ENCODE results near the gene EPHB2.
"Not testable (repeated sequence)": the region's sequence is repeated elsewhere in the genome, so short reads cannot be mapped to it uniquely, and the experiment has no call there.

EPHB2 gene

DNA sequence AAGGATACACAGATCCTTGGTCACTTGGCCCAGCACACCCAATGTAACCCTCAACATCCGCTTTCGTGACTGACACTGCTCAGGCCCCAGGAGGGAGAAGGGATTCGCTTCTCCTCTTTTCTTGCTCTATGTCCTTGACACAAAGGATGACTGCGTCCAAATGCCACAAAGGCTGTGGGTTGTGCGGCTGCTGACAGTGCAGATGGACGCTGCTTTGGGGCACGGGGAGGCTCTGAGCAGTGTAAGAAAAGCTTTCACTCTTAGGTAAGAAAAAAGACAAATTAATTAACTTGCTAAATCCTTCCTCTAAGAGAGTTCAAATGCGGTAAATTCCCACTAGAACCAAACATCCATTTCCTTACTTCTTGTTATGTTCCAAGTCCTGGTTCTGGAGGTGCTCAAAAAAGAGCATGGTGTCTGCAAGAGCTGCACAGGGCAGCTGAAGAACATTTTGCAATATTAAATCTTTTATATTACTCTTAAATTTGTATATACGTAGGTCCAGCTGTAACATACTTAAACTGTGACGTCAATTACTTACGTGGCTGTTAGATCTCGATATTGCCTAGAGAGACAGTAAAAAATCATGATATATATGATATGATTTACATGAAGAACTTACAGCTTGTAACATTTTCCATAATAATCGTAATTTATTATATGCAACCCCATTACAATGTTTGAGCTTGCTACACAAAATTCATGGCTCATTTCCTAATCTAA, 19.4 kb upstream of the EPHB2 start:
- no peak for DNase-seq

DNA sequence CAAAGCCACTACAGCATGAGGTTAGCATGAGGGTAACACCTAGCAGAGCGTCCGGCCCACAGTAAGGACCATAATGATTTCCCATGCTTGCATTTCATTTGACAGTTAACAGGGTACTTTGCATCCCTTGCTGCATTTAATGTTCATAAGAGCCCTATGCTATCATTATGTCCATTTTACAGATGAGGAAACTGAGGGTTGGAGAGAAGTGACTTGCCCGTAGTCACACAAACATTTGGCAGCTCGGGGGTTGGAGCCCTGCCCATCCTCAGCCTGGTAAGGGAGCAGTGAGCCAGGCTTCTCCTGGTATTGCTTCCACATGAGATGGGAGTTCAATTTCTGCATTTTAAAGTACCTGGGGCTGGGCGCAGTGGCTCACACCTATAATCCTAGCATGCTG, 16.5 kb upstream of the EPHB2 start:
- DNase-seq: no peak

DNA sequence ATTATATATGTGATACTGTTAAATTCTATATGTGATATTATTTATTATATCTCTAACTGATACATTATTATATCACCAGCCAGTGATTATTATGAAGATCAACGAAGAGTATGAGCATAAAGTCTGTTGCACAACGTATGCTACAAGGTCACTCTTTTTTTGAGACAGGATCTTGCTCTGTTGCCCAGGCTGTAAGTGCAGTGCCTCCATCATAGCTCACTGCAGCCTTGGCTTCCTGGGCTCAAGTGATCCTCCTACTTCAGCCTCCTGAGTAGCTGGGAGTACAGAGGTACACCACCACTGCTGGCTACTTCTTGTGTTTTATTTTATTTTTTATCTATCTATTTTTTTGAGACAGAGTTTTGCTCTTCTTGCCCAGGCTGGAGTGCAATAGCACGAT, 14.0 kb upstream of the EPHB2 start:
- DNase-seq: no peak

DNA sequence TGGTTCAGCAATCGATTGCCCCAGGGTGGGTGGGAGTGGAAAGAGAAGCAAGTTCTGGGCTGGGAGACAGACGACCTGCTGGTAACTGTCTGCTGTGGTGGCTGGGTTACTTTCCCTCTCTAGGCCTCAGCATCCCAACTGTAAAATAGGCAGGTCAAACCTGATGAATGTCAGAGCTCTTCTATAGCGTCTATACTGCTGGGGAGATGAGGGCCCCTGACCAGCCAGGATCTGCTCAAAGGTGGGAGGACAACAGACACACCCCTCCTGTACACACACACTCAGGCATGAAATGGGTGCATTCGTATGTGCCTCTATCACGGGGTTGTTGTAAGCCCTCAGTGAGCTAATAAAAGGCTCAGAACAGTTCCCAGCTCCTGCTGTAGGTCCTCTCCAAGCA, 12.7 kb upstream of the EPHB2 start:
- no peak for DNase-seq

DNA sequence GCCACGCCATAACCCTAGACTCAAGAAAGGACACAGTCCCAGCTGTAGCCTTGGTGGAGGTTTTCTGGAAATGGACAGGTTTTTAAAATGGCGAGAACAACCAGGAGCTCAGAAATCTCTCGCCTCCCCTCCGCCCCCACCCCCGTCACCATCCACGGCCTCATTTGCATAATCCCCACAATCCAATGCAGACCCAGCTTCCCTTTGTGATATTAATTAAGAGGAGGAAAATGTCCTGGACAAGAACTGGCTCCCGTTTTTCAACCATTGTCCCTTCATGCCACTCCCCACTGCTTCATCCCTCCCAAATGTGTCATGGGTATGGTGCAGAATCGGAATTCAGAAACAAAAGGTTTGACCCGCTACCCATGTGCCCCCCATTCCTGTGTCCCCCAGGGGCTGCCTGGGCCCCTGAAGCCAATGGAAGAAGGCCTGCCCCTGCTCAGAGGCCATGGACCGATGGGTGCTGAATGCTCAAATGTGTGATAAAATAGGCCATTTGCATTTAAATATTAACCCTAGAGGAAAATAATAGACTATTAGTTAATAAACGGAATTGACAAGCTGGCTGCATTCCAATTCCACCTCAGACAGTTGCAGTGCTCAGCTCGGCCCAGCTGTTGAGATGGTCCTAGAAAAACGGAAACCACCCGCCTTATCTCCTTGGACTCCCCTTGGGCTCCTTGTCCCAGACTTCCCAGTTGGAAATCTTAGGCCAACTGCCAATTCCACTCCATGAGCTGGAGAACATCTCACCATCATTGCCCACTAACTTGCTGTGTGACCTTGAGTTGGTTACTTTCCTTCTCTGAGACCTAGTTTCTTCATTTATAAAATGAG, 10.7 kb upstream of the EPHB2 start:
- no peak for DNase-seq

DNA sequence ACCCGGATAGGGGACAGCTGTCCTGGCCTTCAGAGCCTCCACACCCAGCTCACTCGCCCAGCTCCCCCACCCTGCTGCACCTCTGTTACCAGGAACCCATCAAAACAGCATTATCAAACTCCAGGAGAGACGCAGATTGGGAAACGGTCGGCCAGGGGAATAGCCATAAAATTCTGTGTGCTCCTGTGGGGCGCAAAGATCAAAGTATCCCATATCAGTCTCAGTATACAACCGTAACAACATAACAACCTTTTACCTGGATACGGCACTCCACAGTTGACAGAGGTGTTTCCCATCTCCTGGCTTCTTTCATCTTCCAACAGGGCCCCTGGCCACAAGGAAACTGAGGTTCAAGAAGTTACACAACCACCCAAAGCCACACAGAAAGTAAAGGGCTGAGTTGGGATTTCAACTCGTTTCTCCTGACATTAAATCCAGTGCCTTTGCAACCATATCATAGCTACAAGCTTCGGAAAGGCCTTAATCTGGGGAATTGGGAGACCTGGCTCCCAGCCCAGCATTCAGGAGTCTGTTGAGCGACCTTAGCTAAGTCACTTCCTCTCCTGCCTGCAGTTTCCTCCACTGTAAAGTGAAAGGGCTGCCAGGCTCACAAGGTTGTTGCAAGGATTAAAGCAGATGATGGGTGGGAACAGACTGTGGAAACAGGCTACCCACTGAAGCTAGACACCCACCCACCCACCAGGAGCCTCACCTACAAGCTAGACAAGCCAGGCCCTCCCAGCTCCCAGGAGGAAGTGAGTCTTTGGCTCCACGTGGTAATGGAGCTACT, 8.1 kb upstream of the EPHB2 start:
- no peak for DNase-seq

DNA sequence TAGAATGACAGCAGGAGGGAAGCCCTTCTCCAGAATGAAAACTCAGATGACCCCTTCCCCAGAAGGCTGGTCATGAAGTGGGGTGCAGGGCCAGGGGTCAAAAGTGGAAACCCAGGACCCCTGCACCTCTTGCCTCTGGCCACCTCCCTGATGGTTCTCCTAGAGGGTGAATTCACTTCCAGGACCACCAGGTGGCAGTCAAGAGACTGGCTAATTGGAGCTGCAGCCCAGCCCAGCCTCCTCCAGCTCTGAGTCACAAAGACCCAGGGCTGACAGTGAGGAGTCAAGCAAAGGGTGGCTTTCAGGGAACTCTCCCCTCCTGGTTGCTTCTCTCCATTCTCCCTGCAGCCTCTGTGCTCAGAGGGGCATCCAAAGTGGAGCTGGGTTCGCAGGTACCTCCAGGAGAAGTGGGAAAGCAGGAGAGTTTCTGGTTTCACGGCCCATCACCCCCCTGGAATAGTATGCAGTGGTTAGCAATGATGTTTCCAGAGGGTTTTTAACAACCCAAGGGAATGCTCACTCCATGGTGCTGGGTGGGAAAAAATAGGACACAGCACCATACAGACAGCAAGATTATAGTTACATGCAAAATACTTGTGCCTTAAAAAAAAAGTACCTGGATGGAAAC, 6.1 kb upstream of the EPHB2 start:
- DNase-seq: peak in 5 of 6 experiments; percentile 11 to 44 (median 38)

DNA sequence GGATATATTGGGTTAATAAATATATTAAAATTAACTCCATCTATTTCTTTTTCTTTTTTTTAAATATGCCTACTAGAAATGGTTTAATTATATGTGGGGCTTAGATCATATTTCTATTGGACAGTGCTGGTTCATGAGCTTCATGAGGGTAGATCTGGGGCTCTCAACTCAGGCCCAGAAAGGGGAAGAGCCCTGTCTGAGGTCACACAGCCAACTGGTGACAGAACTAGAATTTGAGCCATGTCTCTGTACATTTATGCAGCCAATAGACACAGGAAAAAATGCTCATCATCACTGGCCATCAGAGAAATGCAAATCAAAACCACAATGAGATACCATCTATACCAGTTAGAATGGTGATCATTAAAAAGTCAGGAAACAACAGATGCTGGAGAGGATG, 5.1 kb upstream of the EPHB2 start:
- DNase-seq: no peak

DNA sequence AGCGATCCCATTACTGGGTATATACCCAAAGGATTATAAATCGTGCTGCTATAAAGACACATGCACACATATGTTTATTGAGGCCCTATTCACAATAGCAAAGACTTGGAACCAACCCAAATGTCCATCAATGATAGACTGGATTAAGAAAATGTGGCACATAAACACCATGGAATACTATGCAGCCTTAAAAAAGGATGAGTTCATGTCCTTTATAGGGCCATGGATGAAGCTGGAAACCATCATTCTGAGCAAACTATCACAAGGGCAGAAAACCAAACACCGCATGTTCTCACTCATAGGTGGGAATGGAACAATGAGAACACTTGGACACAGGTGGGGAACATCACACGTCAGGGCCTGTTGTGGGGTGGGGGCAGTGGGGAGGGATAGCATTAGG, 4.5 kb upstream of the EPHB2 start:
- not testable (repeated sequence) for DNase-seq

DNA sequence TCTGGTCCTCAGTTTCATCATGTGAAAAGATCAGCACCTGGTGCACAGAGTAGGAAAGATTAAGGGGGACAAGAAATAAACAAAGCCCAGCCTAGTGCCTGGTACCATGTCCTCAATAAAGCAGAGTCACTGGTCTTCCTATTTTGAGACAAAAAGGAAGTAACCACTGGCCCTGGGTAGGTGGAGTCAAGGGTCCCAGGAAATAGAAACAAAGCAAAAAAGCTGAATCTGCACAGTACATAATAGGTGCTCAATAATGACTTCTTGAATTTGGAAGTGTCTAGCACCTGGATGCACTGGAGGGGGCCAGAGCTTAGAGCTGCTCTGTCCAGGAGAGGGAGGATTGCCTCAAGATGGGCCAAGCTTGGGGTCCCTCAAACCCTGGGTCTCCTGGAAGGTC, 1.9 kb upstream of the EPHB2 start:
- no peak for DNase-seq

DNA sequence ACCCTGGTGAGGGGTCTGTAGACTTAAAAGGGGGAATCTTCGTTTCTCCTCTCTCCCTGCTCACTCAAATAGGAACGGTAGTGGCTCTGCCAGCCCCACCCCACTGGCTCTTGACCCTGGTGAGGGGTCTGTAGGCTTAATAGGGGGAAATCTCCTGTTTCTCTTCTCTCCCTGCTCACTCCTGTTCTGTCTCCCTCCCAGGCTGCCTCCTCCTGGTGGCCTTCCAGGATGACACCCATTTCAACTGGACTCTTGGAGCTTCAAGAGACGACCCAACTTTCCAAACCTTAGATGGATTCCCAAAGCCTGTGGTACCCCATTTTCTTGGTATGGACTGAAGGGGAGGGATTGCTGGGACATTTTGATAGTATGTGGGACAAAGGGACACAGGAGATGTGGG, 1.4 kb upstream of the EPHB2 start:
- DNase-seq: no peak

DNA sequence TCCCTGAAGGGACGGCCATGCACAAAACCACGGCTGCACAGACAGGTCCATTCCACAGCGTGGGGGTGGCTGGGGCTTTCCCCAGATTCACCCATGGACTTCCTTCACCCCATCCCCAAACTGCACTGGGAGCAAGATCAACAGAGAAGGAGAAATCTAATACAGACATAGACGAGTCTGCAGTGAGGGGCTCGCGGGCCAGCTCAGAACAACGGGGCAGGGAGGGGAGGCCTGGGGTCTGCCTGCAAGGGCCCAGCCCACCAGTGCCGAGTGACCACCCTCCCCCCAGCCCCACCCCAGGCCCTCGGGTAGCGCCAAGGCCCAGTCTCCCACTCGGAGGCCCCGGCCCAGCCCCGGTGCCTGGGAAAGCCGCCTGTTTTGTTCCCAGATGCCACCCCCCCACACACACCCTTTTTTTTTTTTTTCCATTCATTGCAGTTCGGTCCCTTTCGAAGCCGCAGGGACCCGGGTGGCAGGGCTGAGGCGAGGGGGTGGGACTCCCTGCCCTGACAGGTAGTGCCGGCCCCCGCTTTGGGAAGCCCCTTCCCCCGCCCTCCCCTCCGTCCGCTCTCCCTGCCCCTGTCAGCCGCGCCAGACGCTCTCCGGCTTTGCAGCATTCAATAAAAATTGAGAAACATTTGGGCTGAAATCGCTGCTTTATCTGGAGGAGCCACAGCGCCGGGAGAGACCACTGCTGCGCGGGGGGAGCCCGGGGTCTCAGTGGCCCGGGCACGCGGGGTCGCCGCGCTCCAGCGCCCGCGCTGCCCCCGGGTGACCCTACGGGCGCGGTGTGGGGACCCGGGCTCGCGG, 543 bp upstream of the EPHB2 start:
- DNase-seq: peak in 3 of 6 experiments; percentile 4 to 16 (median 14)

DNA sequence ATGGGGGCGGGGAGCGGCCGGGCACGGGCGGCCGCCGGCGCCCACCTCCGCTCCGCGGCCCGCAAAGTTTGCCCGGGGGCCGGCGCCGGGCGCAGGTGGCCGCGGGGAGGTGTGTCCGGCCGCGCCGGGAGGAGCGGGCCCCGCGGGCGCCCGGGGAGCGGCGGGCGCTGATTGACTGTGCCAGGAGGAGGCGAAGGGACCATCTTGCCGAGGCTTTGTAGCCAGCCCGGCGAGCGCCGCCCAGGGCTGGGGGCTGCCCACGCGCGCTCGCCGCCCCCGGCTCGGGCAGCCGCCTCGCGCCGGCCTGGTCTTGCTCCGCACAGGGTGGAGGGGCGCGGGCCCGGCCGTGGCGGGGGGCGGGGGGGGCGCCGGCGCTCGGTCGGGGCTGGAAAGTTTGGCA, 432 bp downstream of the EPHB2 start:
- DNase-seq: no peak

DNA sequence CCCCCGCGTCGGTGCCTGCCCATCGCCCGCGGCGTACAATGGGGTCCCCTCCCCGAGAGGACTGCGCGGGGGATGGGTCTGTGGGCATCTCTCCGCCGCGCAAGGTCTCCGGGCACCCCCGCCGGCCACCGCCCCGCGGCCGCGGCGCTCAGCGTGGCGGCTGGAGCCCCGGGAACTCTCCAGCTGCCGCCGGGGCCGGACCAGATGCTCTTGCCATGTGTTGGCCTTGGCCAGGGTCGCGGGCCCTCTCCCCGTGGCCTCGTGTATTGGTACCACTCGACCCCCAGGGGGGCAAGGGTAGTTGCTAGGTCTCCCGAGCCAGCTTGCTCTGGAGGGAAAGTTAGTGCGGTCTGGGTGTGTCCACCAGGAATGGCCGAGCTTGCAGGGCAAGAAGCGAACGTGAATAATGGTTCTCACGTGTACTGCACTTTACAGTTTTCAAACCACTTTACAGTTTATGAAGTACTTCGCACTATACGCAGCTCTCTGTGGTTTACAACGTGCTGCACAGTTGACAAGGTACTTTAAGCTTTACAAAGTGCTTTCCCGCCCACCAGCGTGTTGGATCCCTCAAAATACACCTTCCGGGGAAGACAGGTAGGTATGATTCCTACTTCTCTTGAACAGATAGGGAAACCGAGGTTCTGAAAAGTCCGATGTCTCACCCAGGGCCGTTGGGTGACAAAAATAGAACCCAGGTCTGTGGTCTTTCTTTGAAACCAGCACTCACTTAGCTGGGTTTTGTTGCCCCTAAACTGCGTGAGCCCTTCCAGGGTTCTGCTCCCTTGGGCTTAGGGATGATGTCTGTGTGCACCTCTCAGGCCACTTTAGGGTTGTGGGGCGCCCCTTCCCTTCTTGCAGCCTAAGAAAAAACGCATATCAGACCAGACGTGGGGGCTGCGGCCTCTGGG, 1.2 kb downstream of the EPHB2 start:
- no peak for DNase-seq

DNA sequence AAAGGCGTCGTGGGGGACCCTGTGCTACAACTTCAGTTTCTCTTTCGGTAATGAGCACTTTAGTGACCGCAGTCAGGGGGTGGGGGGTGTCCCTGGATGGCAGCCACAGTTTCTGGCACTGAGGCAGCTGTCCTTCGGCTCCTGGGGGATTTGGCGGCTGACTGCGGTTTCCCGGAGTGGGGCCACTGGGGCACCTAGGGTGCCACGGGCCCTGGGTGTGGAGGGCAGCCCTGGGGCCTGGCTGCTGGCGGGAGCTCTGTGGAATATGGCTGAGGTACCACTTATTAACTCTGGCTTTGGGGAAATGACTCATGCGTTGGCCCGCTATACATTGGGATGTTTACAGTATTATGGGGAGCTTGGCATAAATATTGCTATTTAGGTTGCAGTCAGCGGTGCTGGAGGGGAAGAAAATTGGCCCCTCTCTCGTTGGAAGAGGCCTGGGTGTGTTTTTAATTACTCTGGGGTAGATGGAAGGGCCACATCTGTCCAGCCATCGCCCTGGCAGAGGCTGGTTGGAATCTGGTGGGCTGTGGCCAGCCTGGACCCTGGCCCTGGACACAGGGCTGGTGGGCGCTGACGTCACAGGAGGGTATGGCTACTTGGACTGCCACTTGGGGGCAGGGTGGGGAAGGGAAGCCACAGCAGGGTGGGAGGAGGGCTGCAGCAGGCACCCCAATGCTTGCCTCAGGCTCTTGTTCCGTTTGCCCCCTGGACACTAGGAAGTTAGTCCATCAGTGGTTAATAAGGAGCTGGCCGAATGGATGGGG, 2.0 kb downstream of the EPHB2 start:
- DNase-seq: no peak

DNA sequence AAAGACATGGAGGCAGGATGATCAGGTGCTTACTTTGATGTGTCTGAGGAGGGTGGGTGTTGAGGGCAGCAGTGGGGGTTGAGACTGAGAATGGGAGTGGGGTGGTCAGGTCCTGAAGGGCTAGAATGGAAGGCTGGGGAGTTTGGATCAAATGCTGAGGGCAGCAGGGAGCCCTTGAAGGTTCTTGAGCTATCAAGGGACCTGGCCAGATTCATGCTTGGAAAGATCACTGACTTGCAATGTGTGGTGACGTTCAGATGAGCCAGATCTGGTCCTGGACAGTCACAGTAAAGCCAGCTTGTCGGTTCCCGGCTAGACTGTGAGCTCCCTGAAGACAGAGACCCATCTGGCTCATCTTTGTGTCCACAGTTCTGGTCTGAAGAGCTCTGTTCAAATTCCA, 3.8 kb downstream of the EPHB2 start:
- DNase-seq: no peak

DNA sequence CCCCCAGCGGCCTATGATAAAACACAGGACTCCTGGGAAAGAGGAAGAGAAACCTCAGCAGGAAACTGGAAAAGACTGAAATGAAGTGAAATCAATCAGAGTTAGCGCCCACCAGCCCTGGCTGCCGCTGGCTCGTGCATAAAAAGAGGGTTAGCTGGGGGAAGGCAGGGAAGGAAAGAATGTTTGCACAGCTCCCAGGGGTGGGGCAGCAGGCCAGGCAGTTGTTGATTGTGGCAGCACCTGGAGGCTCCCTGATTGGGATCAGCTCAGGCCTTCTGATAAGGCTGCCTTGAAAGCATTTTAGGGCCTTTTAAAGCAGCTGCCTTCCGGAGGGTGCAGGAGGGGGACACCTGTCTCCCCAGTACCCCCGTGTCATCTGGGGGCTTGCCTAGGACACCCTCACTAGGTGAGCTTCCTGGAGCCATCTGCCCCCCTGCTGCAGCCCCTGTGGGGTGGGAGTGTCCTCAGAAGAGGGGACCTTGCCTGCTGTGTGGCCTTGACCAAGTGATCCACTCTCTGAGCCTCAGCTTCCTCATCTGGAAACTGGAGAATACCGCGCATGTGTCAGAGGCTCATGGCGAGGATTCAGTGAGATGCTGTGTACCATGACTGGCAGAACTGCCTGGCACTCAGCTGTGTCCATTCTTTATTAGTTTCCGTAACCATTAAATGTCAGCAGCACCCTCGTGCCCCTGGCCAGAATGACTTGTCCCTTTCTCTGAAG, 6.6 kb downstream of the EPHB2 start:
- DNase-seq: no peak

DNA sequence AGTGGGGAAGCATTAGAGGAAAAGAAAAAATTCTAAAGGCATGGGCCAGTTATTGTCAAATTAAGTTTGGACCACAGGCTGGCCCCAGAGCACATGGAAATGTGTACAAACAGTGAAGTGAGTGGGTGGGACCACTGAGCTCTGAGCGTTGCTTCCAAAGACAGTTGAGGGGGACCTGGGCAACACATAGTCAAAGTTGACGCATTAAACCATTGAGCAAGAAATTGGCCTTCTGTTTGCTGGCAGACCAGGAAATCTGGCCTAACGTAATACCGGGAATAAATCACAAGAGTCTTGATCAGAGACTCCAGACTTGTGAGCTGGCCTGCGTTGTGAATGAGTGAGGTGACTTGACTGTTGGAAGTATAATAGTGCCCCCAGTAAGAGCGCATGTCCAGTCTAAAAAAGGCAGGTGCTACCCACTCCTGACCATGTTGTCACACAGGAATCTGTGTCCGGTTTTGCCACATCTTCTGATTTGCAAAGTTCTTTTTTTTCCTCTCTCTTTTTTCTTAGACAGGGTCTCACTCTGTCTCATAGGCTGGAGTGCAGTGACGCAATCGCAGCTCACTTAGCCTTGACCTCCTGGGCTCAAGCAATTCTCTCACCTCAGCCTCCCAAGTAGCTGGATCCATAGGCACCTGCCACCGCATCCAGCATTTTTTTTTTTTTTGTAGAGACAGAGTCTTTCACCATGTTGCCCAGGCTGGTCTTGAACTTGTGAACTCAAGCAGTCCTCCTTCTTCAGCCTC, 10.7 kb downstream of the EPHB2 start:
- DNase-seq: no peak
